ENCODE measurements around the gene PRR30. TPM values are rescaled to one million over a fixed set of nuclear protein-coding genes. Genes with fewer than 3 reads are reported as not detected.
A peak's percentile ranks its signal among the peaks of the same experiment; 100 is the strongest.
"Not testable (repeated sequence)": the region's sequence is repeated elsewhere in the genome, so short reads cannot be mapped to it uniquely, and the experiment has no call there.

PRR30 gene
- total RNA-seq, 4 donors from 2014 or later, result not detected

GRCh38 chr2:27117995-27118524 is 21.1 kb downstream of the PRR30 start:
- no peak overlapping the region for H3K27ac ChIP-seq
- H3K4me3 ChIP-seq, result peak overlapping the region; percentile 13 to 55 (median 46)
- H3K4me1 ChIP-seq, result peaks cover 3 to 20% (median 6%) of the 10 kb centered on the region in 4 donors
- no peak for DNase-seq
- no peaks in the 10 kb centered on the region for H3K36me3 ChIP-seq
- H3K27me3 ChIP-seq, result peaks cover 0 to 5% of the 10 kb centered on the region in 2 donors
- TF ChIP-seq CTCF (IDR thresholded peaks at IDR 0.05), result no peak
- no peak for TF ChIP-seq POLR2A (IDR thresholded peaks at IDR 0.05)
- no peaks in the 10 kb centered on the region for H3K9me3 ChIP-seq

- Histone ChIP-seq H3K4me3 (no peak overlapping the region), H3K4me1 (peaks cover 0 to 15% (median 6%) of the 10 kb centered on the region in 4 donors), H3K27me3 (peaks cover 0 to 5% of the 10 kb centered on the region in 2 donors), H3K36me3 (no peaks in the 10 kb centered on the region), H3K9me3 (no peaks in the 10 kb centered on the region), H3K27ac (no peak overlapping the region)
- no peak for TF ChIP-seq POLR2A (IDR thresholded peaks at IDR 0.05)
- TF ChIP-seq CTCF (IDR thresholded peaks at IDR 0.05), result no peak
- no peak for DNase-seq
These were observed 23.7 kb downstream of the PRR30 start for GRCh38 chr2:27115519-27115918.

GRCh38 chr2:27111392-27112078 is 27.7 kb downstream of the PRR30 start:
- not testable (repeated sequence) for H3K27ac ChIP-seq, H3K36me3 ChIP-seq, H3K9me3 ChIP-seq, H3K4me1 ChIP-seq, H3K4me3 ChIP-seq, H3K27me3 ChIP-seq, DNase-seq

- H3K4me1 ChIP-seq, H3K9me3 ChIP-seq, H3K4me3 ChIP-seq, H3K27ac ChIP-seq, DNase-seq, H3K27me3 ChIP-seq, H3K36me3 ChIP-seq: not testable (repeated sequence)
These were observed 28.4 kb downstream of the PRR30 start for GRCh38 chr2:27110603-27111352.

GRCh38 chr2:27109083-27109482 is 30.1 kb downstream of the PRR30 start:
- DNase-seq, result no peak
- H3K36me3 ChIP-seq, result no peaks in the 10 kb centered on the region
- no peak overlapping the region for H3K4me3 ChIP-seq
- H3K4me1 ChIP-seq, result no peaks in the 10 kb centered on the region
- TF ChIP-seq CTCF (IDR thresholded peaks at IDR 0.05) (no peak), POLR2A (IDR thresholded peaks at IDR 0.05) (no peak)
- H3K27me3 ChIP-seq, result no peaks in the 10 kb centered on the region
- H3K9me3 ChIP-seq, result no peaks in the 10 kb centered on the region
- no peak overlapping the region for H3K27ac ChIP-seq

GRCh38 chr2:27108221-27108620 is 31.0 kb downstream of the PRR30 start:
- Histone ChIP-seq H3K9me3 (no peaks in the 10 kb centered on the region), H3K4me3 (no peak overlapping the region), H3K36me3 (no peaks in the 10 kb centered on the region), H3K27me3 (no peaks in the 10 kb centered on the region), H3K27ac (no peak overlapping the region), H3K4me1 (no peaks in the 10 kb centered on the region)
- no peak for TF ChIP-seq CTCF (IDR thresholded peaks at IDR 0.05)
- no peak for TF ChIP-seq POLR2A (IDR thresholded peaks at IDR 0.05)
- no peak for DNase-seq

All from Peyer's patch (tissue), 4 donors.